ENCODE results near the gene NEDD4L.

The NEDD4L gene

DNA sequence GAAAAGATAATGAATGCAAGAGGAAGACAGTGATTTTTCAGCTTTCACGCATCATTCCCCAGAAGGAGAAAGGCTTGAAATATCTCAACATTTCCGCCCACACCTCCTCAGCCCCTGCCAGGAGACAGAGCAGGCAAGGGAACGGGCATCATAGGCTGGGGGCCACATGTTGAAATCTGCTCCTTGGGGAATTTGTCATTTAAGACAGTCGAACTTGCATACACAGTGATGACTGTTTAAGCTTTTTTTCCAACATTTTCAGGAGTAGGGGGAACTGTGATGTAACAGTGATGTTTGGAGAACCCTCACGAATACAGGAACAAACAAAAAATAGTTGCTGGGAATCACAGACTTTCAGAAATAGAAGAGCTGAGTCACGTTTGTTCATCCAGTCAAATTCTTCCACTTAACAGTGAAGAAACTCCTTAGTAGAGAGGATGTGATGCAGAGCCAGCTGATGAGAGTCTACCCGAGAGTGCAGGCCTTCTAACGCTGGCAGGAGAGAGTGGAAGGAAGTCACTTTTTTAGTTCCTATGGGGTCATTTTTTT is 318.1 kb downstream of the NEDD4L start:
- ChIA-PET POLR2A (no interaction called here), CTCF (interaction anchor here (1.2 to 1.8 kb wide), 2 partner anchors 24 to 226 kb away, joined by 4 read pairs; no protein-coding TSS in a partner anchor)
- no peak overlapping the region for H3K4me3 ChIP-seq (ENCODE audit: low read depth, low read length)
- TF ChIP-seq, protein P1, sequence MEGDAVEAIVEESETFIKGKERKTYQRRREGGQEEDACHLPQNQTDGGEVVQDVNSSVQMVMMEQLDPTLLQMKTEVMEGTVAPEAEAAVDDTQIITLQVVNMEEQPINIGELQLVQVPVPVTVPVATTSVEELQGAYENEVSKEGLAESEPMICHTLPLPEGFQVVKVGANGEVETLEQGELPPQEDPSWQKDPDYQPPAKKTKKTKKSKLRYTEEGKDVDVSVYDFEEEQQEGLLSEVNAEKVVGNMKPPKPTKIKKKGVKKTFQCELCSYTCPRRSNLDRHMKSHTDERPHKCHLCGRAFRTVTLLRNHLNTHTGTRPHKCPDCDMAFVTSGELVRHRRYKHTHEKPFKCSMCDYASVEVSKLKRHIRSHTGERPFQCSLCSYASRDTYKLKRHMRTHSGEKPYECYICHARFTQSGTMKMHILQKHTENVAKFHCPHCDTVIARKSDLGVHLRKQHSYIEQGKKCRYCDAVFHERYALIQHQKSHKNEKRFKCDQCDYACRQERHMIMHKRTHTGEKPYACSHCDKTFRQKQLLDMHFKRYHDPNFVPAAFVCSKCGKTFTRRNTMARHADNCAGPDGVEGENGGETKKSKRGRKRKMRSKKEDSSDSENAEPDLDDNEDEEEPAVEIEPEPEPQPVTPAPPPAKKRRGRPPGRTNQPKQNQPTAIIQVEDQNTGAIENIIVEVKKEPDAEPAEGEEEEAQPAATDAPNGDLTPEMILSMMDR (IDR thresholded peaks at IDR 0.05; ENCODE audit: insufficient read depth, low read length, missing control alignments), result no peak
- DNase-seq (ENCODE audit: low read depth, low spot score), result peak; percentile 88

DNA sequence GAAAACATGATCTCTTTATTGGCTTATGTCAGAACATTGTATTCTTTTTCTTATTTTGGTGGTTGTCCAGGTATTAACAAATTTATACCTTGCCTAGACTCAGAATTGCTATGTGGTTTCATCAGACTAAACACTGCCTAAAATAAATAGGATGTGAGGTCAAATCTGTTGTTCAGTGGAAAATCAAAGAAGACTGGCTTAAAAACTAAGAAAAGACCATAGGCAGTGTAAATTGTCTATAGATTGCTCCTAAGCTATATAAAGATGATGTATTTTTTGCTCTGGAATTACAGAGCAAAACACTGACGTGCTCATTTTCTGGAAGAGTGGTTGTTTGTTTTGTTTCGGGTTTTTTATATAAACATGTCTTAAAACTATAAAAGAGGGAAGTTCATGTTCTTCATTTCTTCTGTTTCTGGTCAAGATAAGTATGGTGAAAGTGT is 318.8 kb downstream of the NEDD4L start:
- TF ChIP-seq, protein P1 (IDR thresholded peaks at IDR 0.05; ENCODE audit: insufficient read depth, low read length, missing control alignments), result no peak
- no peak overlapping the region for H3K4me3 ChIP-seq (ENCODE audit: low read depth, low read length)
- ChIA-PET POLR2A (no interaction called here), CTCF (interaction anchor here (1.2 to 1.8 kb wide), 2 partner anchors 24 to 227 kb away, joined by 4 read pairs; no protein-coding TSS in a partner anchor)
- no peak for DNase-seq (ENCODE audit: low read depth, low spot score)

DNA sequence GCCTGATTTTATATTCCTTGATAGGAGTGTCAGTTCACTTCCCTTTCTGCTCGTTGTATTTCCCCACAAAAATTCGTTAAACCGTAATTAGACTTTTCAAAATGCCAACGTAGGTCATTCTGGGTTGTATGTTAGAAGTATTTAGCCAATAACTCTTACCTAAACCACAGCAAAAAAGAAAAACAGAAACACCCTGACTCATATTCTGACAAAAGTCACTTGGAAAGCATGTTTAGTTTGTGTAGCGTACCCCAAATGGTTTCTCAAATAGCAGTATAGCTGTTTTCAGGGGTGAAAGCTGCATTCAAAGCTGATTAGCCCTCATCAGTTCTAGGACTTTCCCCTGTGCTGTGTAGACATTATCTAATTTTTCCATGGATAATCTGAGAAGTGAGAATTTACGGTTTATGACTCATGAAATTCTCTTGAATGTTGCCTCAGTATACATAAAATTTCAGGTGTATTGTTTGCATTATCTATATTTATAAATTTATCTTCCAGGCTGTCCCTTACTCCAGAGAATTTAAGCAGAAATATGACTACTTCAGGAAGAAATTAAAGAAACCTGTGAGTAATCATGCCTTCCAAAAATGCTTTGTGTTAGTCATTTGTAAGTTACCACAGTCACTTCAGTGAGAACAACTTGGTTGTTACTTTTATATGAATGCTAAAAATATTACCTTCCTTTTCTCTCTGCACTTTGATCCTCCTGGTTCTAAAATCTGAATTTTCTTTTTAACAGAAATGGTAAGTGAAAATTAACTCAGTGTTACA is 319.9 kb downstream of the NEDD4L start:
- POLR2A ChIA-PET, result no interaction called here
- H3K4me3 ChIP-seq (ENCODE audit: low read depth, low read length), result no peak overlapping the region
- DNase-seq (ENCODE audit: low read depth, low spot score), result no peak
- CTCF ChIA-PET, result no interaction called here
- TF ChIP-seq, protein P1 (IDR thresholded peaks at IDR 0.05; ENCODE audit: insufficient read depth, low read length, missing control alignments), result no peak

DNA sequence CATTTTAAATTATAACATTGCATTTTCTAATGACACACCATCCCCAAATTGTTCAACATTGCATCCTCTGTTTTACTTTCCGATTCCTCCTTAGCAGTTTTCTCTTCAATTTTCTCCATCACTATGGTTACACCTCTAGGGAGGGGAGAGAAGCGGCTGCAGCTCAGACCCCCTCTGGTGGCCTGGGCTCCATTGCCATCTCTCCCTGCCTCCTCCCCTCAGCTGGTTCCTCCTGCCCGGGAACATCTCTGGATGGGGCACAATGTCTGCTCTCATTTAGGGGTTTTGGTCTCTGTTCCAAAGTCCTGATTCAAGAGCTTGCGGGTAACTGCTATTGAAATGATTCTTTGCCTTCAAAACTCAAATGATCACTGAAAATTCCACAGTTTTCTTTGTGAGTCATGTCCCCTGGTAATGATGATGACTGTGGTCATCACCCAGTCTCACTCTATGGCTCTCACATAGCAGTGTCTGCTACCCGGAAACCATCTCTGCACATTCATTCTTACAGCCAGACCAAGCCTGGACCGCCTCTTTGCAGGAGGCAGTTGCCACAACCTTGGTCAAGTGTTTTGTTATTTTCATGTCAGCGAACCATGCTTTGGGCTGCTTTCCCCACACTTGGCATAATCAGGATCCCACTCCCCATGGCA is 321.0 kb downstream of the NEDD4L start:
- no peak for DNase-seq (ENCODE audit: low read depth, low spot score)
- TF ChIP-seq, protein P1 (IDR thresholded peaks at IDR 0.05; ENCODE audit: insufficient read depth, low read length, missing control alignments), result no peak
- CTCF ChIA-PET, result no interaction called here
- POLR2A ChIA-PET, result interaction anchor here (0.7 kb wide), 1 partner anchor 462 kb away, joined by 3 read pairs; no protein-coding TSS in a partner anchor
- no peak overlapping the region for H3K4me3 ChIP-seq (ENCODE audit: low read depth, low read length)

DNA sequence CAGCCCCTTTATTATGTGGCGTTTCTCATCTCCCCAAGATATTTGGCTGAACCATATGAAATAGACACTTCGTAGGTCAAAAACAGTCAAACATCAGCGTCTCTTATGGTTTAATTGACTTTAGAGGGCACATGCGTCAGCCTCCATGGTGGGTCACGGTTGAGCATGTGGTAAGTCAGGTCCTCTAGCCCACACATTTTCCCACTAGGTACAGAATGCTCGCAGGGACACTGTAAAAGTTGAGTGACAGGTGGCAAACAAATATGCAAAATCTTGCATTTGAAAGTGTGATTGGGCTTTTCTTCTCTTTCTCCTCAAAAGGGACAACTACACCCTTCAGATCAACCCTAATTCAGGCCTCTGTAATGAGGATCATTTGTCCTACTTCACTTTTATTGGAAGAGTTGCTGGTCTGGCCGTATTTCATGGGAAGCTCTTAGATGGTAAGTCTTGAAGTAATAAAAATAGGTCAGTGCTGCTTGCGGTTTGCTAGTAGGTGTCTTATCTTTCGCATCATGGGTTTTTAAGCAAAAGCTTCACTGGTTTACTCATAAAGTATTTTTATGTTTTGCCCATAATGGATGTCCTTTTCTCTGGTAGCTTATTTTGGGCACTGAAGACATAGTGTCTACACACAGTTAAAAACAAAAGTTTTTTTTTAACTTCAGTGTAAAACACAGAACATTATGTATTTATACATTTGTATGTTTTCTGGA is 323.6 kb downstream of the NEDD4L start:
- no peak overlapping the region for H3K4me3 ChIP-seq (ENCODE audit: low read depth, low read length)
- TF ChIP-seq, protein P1 (IDR thresholded peaks at IDR 0.05; ENCODE audit: insufficient read depth, low read length, missing control alignments), result no peak
- ChIA-PET POLR2A (no interaction called here), CTCF (no interaction called here)
- DNase-seq (ENCODE audit: low read depth, low spot score), result no peak

Measured in AG04449 (cell line).